SK-N-SH (cell line): ENCODE results near the gene LTBP1. TPM values are rescaled to one million over a fixed set of nuclear protein-coding genes. Genes with fewer than 3 reads are reported as not detected.

Source experiments
- CTCF ChIA-PET: fragments of 300-600, 350-600 bp; formaldehyde crosslinking; extraction: SDS; loops from one replicate; lab custom pipeline; 2021; lab: Yijun Ruan, JAX
- POLR2A ChIA-PET: fragments of 350-600 bp; sonication (Branson Sonifier 250); formaldehyde crosslinking; extraction: SDS; loops from one replicate; lab custom pipeline; 2020; ENCODE audit warnings: antibody characterized with exemption, inconsistent platforms; lab: Yijun Ruan, JAX
- DNase-seq: peaks from one replicate; pipeline ENCODE4 v3.0.0; 2012
- H2AFZ ChIP-seq: fragments of 200-600 bp; sonication (generic); 2 replicates; pipeline ENCODE4 v1.8.1; 2016; ENCODE audit warnings: antibody characterized with exemption, mild to moderate bottlenecking, low read depth
- H3F3A ChIP-seq: fragments of 200-600 bp; sonication (generic); replicated peaks from 2 replicates; pipeline ENCODE3; 2016; ENCODE audit warnings: antibody characterized with exemption, mild to moderate bottlenecking; ENCODE audit not compliant: insufficient read depth
- H3K27ac ChIP-seq, 2 experiments: fragments of 200-500 bp in 1 of 2; fragments of 200-600 bp in 1 of 2; sonication (Bioruptor generic) in 1 of 2; sonication (generic), shearing (Covaris generic) in 1 of 2; 2 replicates each; pipeline versions ENCODE4 v1.5.1 to v1.6.1; 2014 to 2016; ENCODE audit warnings: low read depth in 2 of 2, inconsistent platforms in 1 of 2, low read length in 1 of 2, mild to moderate bottlenecking in 1 of 2, mixed read lengths in 1 of 2
- H3K27me3 ChIP-seq: fragments of 200-600 bp; sonication (generic), shearing (Covaris generic); 2 replicates; pipeline ENCODE4 v1.6.1; 2016; ENCODE audit warnings: mixed run types; ENCODE audit not compliant: insufficient read depth
- H3K36me3 ChIP-seq, 2 experiments: fragments of 200-500 bp in 1 of 2; fragments of 200-600 bp in 1 of 2; sonication (Bioruptor generic) in 1 of 2; sonication (generic) in 1 of 2; replicated peaks in 1 of 2; 2 replicates each; pipeline versions ENCODE3 to v1.5.1; 2014 to 2016; ENCODE audit warnings: low read length in 1 of 2, mild to moderate bottlenecking in 1 of 2; ENCODE audit not compliant: insufficient read depth in 2 of 2, control insufficient read depth in 1 of 2
- H3K4me1 ChIP-seq, 2 experiments: fragments of 200-500 bp in 1 of 2; fragments of 200-600 bp in 1 of 2; sonication (Bioruptor generic) in 1 of 2; sonication (generic), shearing (Covaris generic) in 1 of 2; 2 replicates each; pipeline versions ENCODE4 v1.5.1 to v1.6.1; 2014 to 2016; ENCODE audit warnings: low read depth in 1 of 2, low read length in 1 of 2, mixed run types in 1 of 2; ENCODE audit not compliant: insufficient read depth in 2 of 2, control insufficient read depth in 1 of 2
- H3K4me2 ChIP-seq: fragments of 200-600 bp; sonication (generic), shearing (Covaris generic); 2 replicates; pipeline ENCODE4 v1.6.1; 2017; ENCODE audit warnings: mixed run types
- H3K4me3 ChIP-seq, 2 experiments: fragments of 200-500 bp in 1 of 2; fragments of 200-600 bp in 1 of 2; sonication (Bioruptor generic) in 1 of 2; sonication (generic), shearing (Covaris generic) in 1 of 2; 2 replicates each; pipeline versions ENCODE4 v1.5.1 to v1.8.1; 2014 to 2016; ENCODE audit warnings: low read depth in 2 of 2, inconsistent platforms in 1 of 2, low read length in 1 of 2, mild to moderate bottlenecking in 1 of 2, mixed read lengths in 1 of 2, moderate library complexity in 1 of 2
- H3K79me2 ChIP-seq: fragments of 200-600 bp; sonication (generic); 2 replicates; pipeline ENCODE4 v1.8.1; 2017; ENCODE audit warnings: mild to moderate bottlenecking; ENCODE audit not compliant: insufficient read depth
- H3K9ac ChIP-seq: fragments of 200-600 bp; sonication (generic); 2 replicates; pipeline ENCODE4 v1.6.1; 2017; ENCODE audit warnings: mixed run types
- H3K9me2 ChIP-seq: fragments of 200-600 bp; sonication (generic); 2 replicates; pipeline ENCODE4 v1.6.1; 2017; ENCODE audit warnings: mixed run types
- H3K9me3 ChIP-seq: fragments of 200-600 bp; sonication (generic); 2 replicates; pipeline ENCODE4 v1.6.1; 2017; ENCODE audit warnings: mixed run types, mild to moderate bottlenecking, moderate library complexity
- H4K20me1 ChIP-seq: fragments of 200-600 bp; sonication (generic); 2 replicates; pipeline ENCODE4 v1.6.1; 2017; ENCODE audit warnings: mild to moderate bottlenecking, mixed run types; ENCODE audit not compliant: insufficient read depth
- CHD2 ChIP-seq: fragments of 150-350 bp; IDR thresholded peaks from 2 replicates; pipeline ENCODE4 v1.6.1; 2018; ENCODE audit warnings: low read length; ENCODE audit not compliant: partially characterized antibody
- CTCF ChIP-seq: fragments of 200-600 bp; sonication (generic); IDR thresholded peaks from 2 replicates; pipeline ENCODE4 v1.6.1; 2017; ENCODE audit warnings: antibody characterized with exemption, mild to moderate bottlenecking, moderate library complexity
- EP300 ChIP-seq, 2 experiments: IDR thresholded peaks; 2 replicates each; pipeline versions ENCODE4 v1.4.0 to v1.6.1; 2012; ENCODE audit warnings: borderline replicate concordance in 1 of 2, low read depth in 1 of 2, low read length in 1 of 2
- EZH2phosphoT487 ChIP-seq: fragments of 200-600 bp; sonication (generic); IDR thresholded peaks from 2 replicates; pipeline ENCODE4 v1.6.1; 2017; ENCODE audit warnings: low read depth, mixed run types, mild to moderate bottlenecking, antibody characterized with exemption, moderate library complexity, borderline replicate concordance
- FOSL2 ChIP-seq: IDR thresholded peaks from 2 replicates; pipeline ENCODE4 v1.4.0; 2012; ENCODE audit warnings: low read depth, mild to moderate bottlenecking, moderate library complexity, borderline replicate concordance
- GABPA ChIP-seq: IDR thresholded peaks from 2 replicates; pipeline ENCODE4 v1.4.0; 2012; ENCODE audit warnings: low read depth, mild to moderate bottlenecking
- IRF3 ChIP-seq: fragments of 150-350 bp; IDR thresholded peaks from 2 replicates; pipeline ENCODE4 v1.6.1; 2016; ENCODE audit warnings: mild to moderate bottlenecking, low read depth, low read length
- JUND ChIP-seq: IDR thresholded peaks from 2 replicates; pipeline ENCODE4 v1.4.0; 2012
- RAD21 ChIP-seq: IDR thresholded peaks from 2 replicates; pipeline ENCODE4 v1.6.1; 2012; ENCODE audit warnings: mild to moderate bottlenecking, low read length
- SMC3 ChIP-seq: IDR thresholded peaks from 2 replicates; pipeline ENCODE4 v1.6.1; 2012; ENCODE audit warnings: low read depth, low read length, improper control_type of control experiment
- TAF1 ChIP-seq: IDR thresholded peaks from 2 replicates; pipeline ENCODE4 v1.6.1; 2012; ENCODE audit warnings: low read depth, mild to moderate bottlenecking, low read length, moderate library complexity, borderline replicate concordance
- ZBTB33 ChIP-seq: IDR thresholded peaks from 2 replicates; pipeline ENCODE4 v1.4.0; 2012; ENCODE audit warnings: low read depth, borderline replicate concordance
- WGBS: methylation state at CpG from one replicate; pipeline ENCODE4 v1.1.6; 2017; ENCODE audit warnings: low lambda C conversion rate; 5-methylcytosine and 5-hydroxymethylcytosine counted together
- polyA plus RNA-seq, 3 experiments: library from polyadenylated mRNA; depleted of rRNA; stranded (reverse); fragments of >200 nt; gene quantifications; 2 replicates each; pipeline ENCODE4 v1.2.3, GENCODE V29; 2012

Gene LTBP1
- polyA plus RNA-seq, 1 of the 3 experiments (the other 2 are of a cell fraction): 467 TPM

- no peak overlapping the region for H3K4me3 ChIP-seq
- H3K9ac ChIP-seq: no peak overlapping the region
- TF ChIP-seq RAD21: no peak
- TF ChIP-seq ZBTB33: no peak
- no peak for TF ChIP-seq TAF1
- no peak for TF ChIP-seq SMC3
- TF ChIP-seq FOSL2: no peak
- no peak for TF ChIP-seq CTCF
- no peak for TF ChIP-seq CHD2
- no peak for TF ChIP-seq EZH2phosphoT487
- no peak for TF ChIP-seq JUND
- TF ChIP-seq GABPA: no peak
- TF ChIP-seq EP300 (IDR thresholded peaks at IDR 0.05; ENCODE audit: borderline replicate concordance in 1 of 2, low read depth in 1 of 2, low read length in 1 of 2): no peak
- no peak for TF ChIP-seq IRF3
- H4K20me1 ChIP-seq: no peaks in the 10 kb centered on the region
- H3K79me2 ChIP-seq: no peaks in the 10 kb centered on the region
- H3K4me2 ChIP-seq: no peak overlapping the region
- no peak for DNase-seq
- no peaks in the 10 kb centered on the region for H3K9me2 ChIP-seq
- ChIA-PET POLR2A (no interaction called here), CTCF (interaction anchor here (3.5 kb wide), 1 partner anchor 8 kb away, joined by 20 read pairs; no protein-coding TSS in a partner anchor)
- H3K4me1 ChIP-seq: peaks cover 0 to 9% of the 10 kb centered on the region in 2 experiments; a peak in 2 of 4 replicates
- peak overlapping the region; percentile 58; the same call in 1 of the 2 replicates for H2AFZ ChIP-seq
- H3K9me3 ChIP-seq: no peaks in the 10 kb centered on the region
- no peaks in the 10 kb centered on the region for H3K36me3 ChIP-seq
- no peaks in the 10 kb centered on the region for H3K27me3 ChIP-seq
- H3K27ac ChIP-seq: peak overlapping the region; percentile 57 to 81; a peak in 3 of 4 replicates
- WGBS: 50% methylated on average over 7 of the region's 7 CpGs
- peaks cover 34% of the 10 kb centered on the region for H3F3A ChIP-seq
Observed at GRCh38 chr2:33433279-33434235, 486.8 kb downstream of the LTBP1 start.
